ENCODE results near the gene ADORA1.

Gene ADORA1

GRCh38 chr1:203091199-203091477, 36.4 kb upstream of the ADORA1 start:
- no peak for DNase-seq (ENCODE audit: low spot score)
- Histone ChIP-seq H3K9ac (ENCODE audit: low read depth, low read length, poor library complexity) (no peak overlapping the region), H3K4me3 (ENCODE audit: low read length in 2 of 2) (no peak overlapping the region), H3K79me1 (ENCODE audit: low read depth, low read length) (no peaks in the 10 kb centered on the region), H3K23ac (ENCODE audit: low read depth, low read length, poor library complexity) (no peak overlapping the region), H3K18ac (ENCODE audit: low read length) (no peak overlapping the region), H3K14ac (ENCODE audit: low read length) (no peak overlapping the region), H2BK120ac (ENCODE audit: low read depth, low read length) (no peak overlapping the region), H2BK12ac (ENCODE audit: low read length) (no peak overlapping the region), H3K27ac (replicated peaks; ENCODE audit: low read length) (no peak overlapping the region), H3K4ac (ENCODE audit: low read length) (no peak overlapping the region), H2AK5ac (ENCODE audit: low read depth, low read length) (no peak overlapping the region), H3K4me2 (ENCODE audit: insufficient read depth, low read length, poor library complexity, severe bottlenecking) (no peak overlapping the region), H3K27me3 (ENCODE audit: control insufficient read depth in 3 of 3, insufficient read depth in 3 of 3, low read depth in 1 of 3, low read length in 3 of 3) (peaks cover 0 to 6% (median 0%) of the 10 kb centered on the region in 3 experiments), H2BK5ac (ENCODE audit: low read length) (peak overlapping the region; percentile 30), H3K36me3 (replicated peaks in 1 of 2; ENCODE audit: control insufficient read depth in 2 of 2, insufficient read depth in 2 of 2, low read length in 2 of 2) (no peaks in the 10 kb centered on the region), H4K91ac (ENCODE audit: low read depth, low read length, poor library complexity) (no peak overlapping the region), H3K4me1 (ENCODE audit: control insufficient read depth in 2 of 2, insufficient read depth in 1 of 2, low read depth in 1 of 2, low read length in 2 of 2) (peaks cover 0 to 4% of the 10 kb centered on the region in 2 donors), H2AFZ (ENCODE audit: low read length) (no peak overlapping the region), H3K9me3 (replicated peaks in 1 of 2; ENCODE audit: control insufficient read depth in 2 of 2, insufficient read depth in 1 of 2, low read depth in 1 of 2, low read length in 2 of 2) (peaks cover 0 to 12% of the 10 kb centered on the region in 2 donors), H2BK15ac (ENCODE audit: low read length) (no peak overlapping the region), H4K8ac (ENCODE audit: low read depth, low read length) (no peak overlapping the region)
- no CpG with 5 or more reads among the region's 4 CpGs for WGBS, 2 donors (ENCODE audit: extremely low coverage in 2 of 2, insufficient read length in 2 of 2, insufficient replicate concordance in 1 of 2)

- no peak overlapping the region for H3K23ac ChIP-seq (ENCODE audit: low read depth, low read length, poor library complexity)
- no peak overlapping the region for H3K18ac ChIP-seq (ENCODE audit: low read length)
- H2BK5ac ChIP-seq (ENCODE audit: low read length): no peak overlapping the region
- DNase-seq (ENCODE audit: low spot score): no peak
- peaks cover 0 to 4% of the 10 kb centered on the region in 2 donors for H3K4me1 ChIP-seq (ENCODE audit: control insufficient read depth in 2 of 2, insufficient read depth in 1 of 2, low read depth in 1 of 2, low read length in 2 of 2)
- H3K79me1 ChIP-seq (ENCODE audit: low read depth, low read length): no peaks in the 10 kb centered on the region
- H3K9ac ChIP-seq (ENCODE audit: low read depth, low read length, poor library complexity): no peak overlapping the region
- no peak overlapping the region for H2BK15ac ChIP-seq (ENCODE audit: low read length)
- H3K14ac ChIP-seq (ENCODE audit: low read length): no peak overlapping the region
- H2AFZ ChIP-seq (ENCODE audit: low read length): no peak overlapping the region
- no peak overlapping the region for H3K4me2 ChIP-seq (ENCODE audit: insufficient read depth, low read length, poor library complexity, severe bottlenecking)
- H4K8ac ChIP-seq (ENCODE audit: low read depth, low read length): no peak overlapping the region
- H3K36me3 ChIP-seq (replicated peaks in 1 of 2; ENCODE audit: control insufficient read depth in 2 of 2, insufficient read depth in 2 of 2, low read length in 2 of 2): no peaks in the 10 kb centered on the region
- H2AK5ac ChIP-seq (ENCODE audit: low read depth, low read length): no peak overlapping the region
- H3K4ac ChIP-seq (ENCODE audit: low read length): no peak overlapping the region
- H3K27ac ChIP-seq (replicated peaks; ENCODE audit: low read length): no peak overlapping the region
- H2BK12ac ChIP-seq (ENCODE audit: low read length): no peak overlapping the region
- peaks cover 0 to 6% (median 0%) of the 10 kb centered on the region in 3 experiments for H3K27me3 ChIP-seq (ENCODE audit: control insufficient read depth in 3 of 3, insufficient read depth in 3 of 3, low read depth in 1 of 3, low read length in 3 of 3)
- no peak overlapping the region for H2BK120ac ChIP-seq (ENCODE audit: low read depth, low read length)
- H3K9me3 ChIP-seq (replicated peaks in 1 of 2; ENCODE audit: control insufficient read depth in 2 of 2, insufficient read depth in 1 of 2, low read depth in 1 of 2, low read length in 2 of 2): peaks cover 2 to 12% of the 10 kb centered on the region in 2 donors
- no peak overlapping the region for H4K91ac ChIP-seq (ENCODE audit: low read depth, low read length, poor library complexity)
- no CpG with 5 or more reads among the region's 6 CpGs for WGBS, 2 donors (ENCODE audit: extremely low coverage in 2 of 2, insufficient read length in 2 of 2, insufficient replicate concordance in 1 of 2)
- H3K4me3 ChIP-seq (ENCODE audit: low read length in 2 of 2): no peak overlapping the region
These were observed 35.7 kb upstream of the ADORA1 start for GRCh38 chr1:203091761-203092330.

DNA sequence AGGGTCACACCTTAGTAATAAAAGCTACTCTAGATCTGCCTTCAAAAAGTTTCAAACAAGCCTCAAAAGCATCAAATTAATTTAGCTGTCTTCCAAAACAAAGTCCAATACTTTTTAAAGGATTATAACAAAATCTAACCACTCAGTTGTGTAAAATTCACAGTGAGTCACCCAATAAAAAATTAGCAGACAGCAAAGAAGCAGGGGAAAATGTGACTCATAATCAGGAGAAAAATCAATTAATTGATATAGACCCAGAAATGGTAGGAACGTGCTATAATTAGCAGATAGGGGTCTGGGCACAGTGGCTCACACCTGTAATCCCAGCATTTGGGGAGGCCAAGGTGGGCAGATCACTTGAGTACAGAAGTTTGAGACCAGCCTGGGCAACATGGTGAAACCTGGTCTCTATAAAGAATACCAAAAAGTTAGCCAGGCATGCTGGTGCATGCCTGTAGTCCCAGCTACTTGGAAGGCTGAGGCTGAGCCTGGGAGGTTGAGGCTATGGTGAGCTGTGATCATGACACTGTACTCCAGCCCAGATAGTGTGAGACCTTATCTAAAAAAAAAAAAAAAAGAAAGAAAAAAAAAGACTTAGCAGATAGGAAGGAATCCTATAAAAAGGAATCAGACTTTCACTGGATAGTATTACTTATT, 33.6 kb upstream of the ADORA1 start:
- Histone ChIP-seq H4K91ac (ENCODE audit: low read depth, low read length, poor library complexity) (no peak overlapping the region), H3K18ac (ENCODE audit: low read length) (no peak overlapping the region), H4K8ac (ENCODE audit: low read depth, low read length) (no peak overlapping the region), H3K27me3 (ENCODE audit: control insufficient read depth in 3 of 3, insufficient read depth in 3 of 3, low read depth in 1 of 3, low read length in 3 of 3) (peaks cover 0 to 6% (median 0%) of the 10 kb centered on the region in 3 experiments), H2BK12ac (ENCODE audit: low read length) (no peak overlapping the region), H3K79me1 (ENCODE audit: low read depth, low read length) (no peaks in the 10 kb centered on the region), H3K4me1 (ENCODE audit: control insufficient read depth in 2 of 2, insufficient read depth in 1 of 2, low read depth in 1 of 2, low read length in 2 of 2) (peaks cover 0 to 2% of the 10 kb centered on the region in 2 donors), H3K23ac (ENCODE audit: low read depth, low read length, poor library complexity) (no peak overlapping the region), H2BK5ac (ENCODE audit: low read length) (no peak overlapping the region), H2AFZ (ENCODE audit: low read length) (no peak overlapping the region), H2BK15ac (ENCODE audit: low read length) (no peak overlapping the region), H3K9me3 (replicated peaks in 1 of 2; ENCODE audit: control insufficient read depth in 2 of 2, insufficient read depth in 1 of 2, low read depth in 1 of 2, low read length in 2 of 2) (peaks cover 4 to 12% of the 10 kb centered on the region in 2 donors), H3K9ac (ENCODE audit: low read depth, low read length, poor library complexity) (no peak overlapping the region), H3K4me2 (ENCODE audit: insufficient read depth, low read length, poor library complexity, severe bottlenecking) (no peak overlapping the region), H3K36me3 (replicated peaks in 1 of 2; ENCODE audit: control insufficient read depth in 2 of 2, insufficient read depth in 2 of 2, low read length in 2 of 2) (no peaks in the 10 kb centered on the region), H3K4me3 (ENCODE audit: low read length in 2 of 2) (no peak overlapping the region), H3K27ac (replicated peaks; ENCODE audit: low read length) (no peak overlapping the region), H3K14ac (ENCODE audit: low read length) (no peak overlapping the region), H2AK5ac (ENCODE audit: low read depth, low read length) (no peak overlapping the region), H2BK120ac (ENCODE audit: low read depth, low read length) (no peak overlapping the region), H3K4ac (ENCODE audit: low read length) (no peak overlapping the region)
- DNase-seq (ENCODE audit: low spot score): no peak
- no CpG with 5 or more reads among the region's 1 CpG for WGBS, 2 donors (ENCODE audit: extremely low coverage in 2 of 2, insufficient read length in 2 of 2, insufficient replicate concordance in 1 of 2)

GRCh38 chr1:203095061-203095690, 32.4 kb upstream of the ADORA1 start:
- H3K79me1 ChIP-seq (ENCODE audit: low read depth, low read length): no peaks in the 10 kb centered on the region
- H2BK12ac ChIP-seq (ENCODE audit: low read length): no peak overlapping the region
- no peak overlapping the region for H2AFZ ChIP-seq (ENCODE audit: low read length)
- H3K27me3 ChIP-seq (ENCODE audit: control insufficient read depth in 3 of 3, insufficient read depth in 3 of 3, low read depth in 1 of 3, low read length in 3 of 3): no peaks in the 10 kb centered on the region
- H3K4me1 ChIP-seq (ENCODE audit: control insufficient read depth in 2 of 2, insufficient read depth in 1 of 2, low read depth in 1 of 2, low read length in 2 of 2): no peaks in the 10 kb centered on the region
- no peak overlapping the region for H3K4ac ChIP-seq (ENCODE audit: low read length)
- no peak for DNase-seq (ENCODE audit: low spot score)
- H3K9me3 ChIP-seq (replicated peaks in 1 of 2; ENCODE audit: control insufficient read depth in 2 of 2, insufficient read depth in 1 of 2, low read depth in 1 of 2, low read length in 2 of 2): peaks cover 4 to 12% of the 10 kb centered on the region in 2 donors
- no peak overlapping the region for H3K18ac ChIP-seq (ENCODE audit: low read length)
- no peak overlapping the region for H4K8ac ChIP-seq (ENCODE audit: low read depth, low read length)
- H3K14ac ChIP-seq (ENCODE audit: low read length): no peak overlapping the region
- H3K4me2 ChIP-seq (ENCODE audit: insufficient read depth, low read length, poor library complexity, severe bottlenecking): no peak overlapping the region
- H3K23ac ChIP-seq (ENCODE audit: low read depth, low read length, poor library complexity): no peak overlapping the region
- no peak overlapping the region for H3K4me3 ChIP-seq (ENCODE audit: low read length in 2 of 2)
- H3K9ac ChIP-seq (ENCODE audit: low read depth, low read length, poor library complexity): no peak overlapping the region
- no peak overlapping the region for H4K91ac ChIP-seq (ENCODE audit: low read depth, low read length, poor library complexity)
- H3K27ac ChIP-seq (replicated peaks; ENCODE audit: low read length): no peak overlapping the region
- no peaks in the 10 kb centered on the region for H3K36me3 ChIP-seq (replicated peaks in 1 of 2; ENCODE audit: control insufficient read depth in 2 of 2, insufficient read depth in 2 of 2, low read length in 2 of 2)
- no CpG with 5 or more reads among the region's 1 CpG for WGBS, 2 donors (ENCODE audit: extremely low coverage in 2 of 2, insufficient read length in 2 of 2, insufficient replicate concordance in 1 of 2)
- no peak overlapping the region for H2AK5ac ChIP-seq (ENCODE audit: low read depth, low read length)
- no peak overlapping the region for H2BK15ac ChIP-seq (ENCODE audit: low read length)
- H2BK5ac ChIP-seq (ENCODE audit: low read length): no peak overlapping the region
- no peak overlapping the region for H2BK120ac ChIP-seq (ENCODE audit: low read depth, low read length)

Data from neuronal stem cell (in vitro differentiated cells).